PC-3 (cell line): Measurements from ENCODE around the gene EIF5B. TPM values are rescaled to one million over a fixed set of nuclear protein-coding genes. Genes with fewer than 3 reads are reported as not detected.

ENCODE experiments used
- ATAC-seq: fragments of 200-7000 bp; cut with Tn5 transposase; 2 replicates; pipeline ENCODE4 v1.9.1; 2020; ENCODE audit warnings: mild to moderate bottlenecking, moderate library complexity
- BruUV-seq: library from RNA; stranded (reverse); fragments of 400-500 nt; replicated peaks from 2 replicates; lab custom pipeline; 2021; lab: Mats Ljungman, UMichigan
- CTCF ChIA-PET: fragments of 300-600 bp; sonication (Branson Sonifier 250); formaldehyde crosslinking; loops from one replicate; lab custom pipeline; 2022; ENCODE audit warnings: antibody characterized with exemption; lab: Charles Lee
- POLR2A ChIA-PET: fragments of 300-600 bp; sonication (Branson Sonifier 250); formaldehyde crosslinking; loops from one replicate; lab custom pipeline; 2022; ENCODE audit warnings: antibody characterized with exemption; ENCODE audit not compliant: unreplicated experiment; lab: Charles Lee
- DNase-seq: peaks from one replicate; pipeline ENCODE4 v3.0.0-alpha.2; 2015
- H2AFZ ChIP-seq: fragments of 300-600 bp; sonication (generic); 2 replicates; pipeline ENCODE4 v1.6.0; 2016; ENCODE audit warnings: antibody characterized with exemption, low read length
- H3F3A ChIP-seq: fragments of 300-600 bp; sonication (generic); one replicate; pipeline ENCODE4 v1.6.0; 2017; ENCODE audit warnings: antibody characterized with exemption, low read length, control low read depth, mild to moderate bottlenecking; ENCODE audit not compliant: unreplicated experiment
- H3K27ac ChIP-seq: fragments of 300-600 bp; sonication (generic); 2 replicates; pipeline ENCODE4 v1.5.1; 2016; ENCODE audit warnings: mild to moderate bottlenecking, low read length
- H3K27me3 ChIP-seq: fragments of 300-600 bp; sonication (generic); 2 replicates; pipeline ENCODE4 v1.6.1; 2016; ENCODE audit warnings: low read length, mixed read lengths
- H3K36me3 ChIP-seq: fragments of 300-600 bp; sonication (generic); 2 replicates; pipeline ENCODE4 v1.6.1; 2016; ENCODE audit warnings: low read depth, mixed run types, low read length, mixed read lengths
- H3K4me1 ChIP-seq: fragments of 300-600 bp; sonication (generic); 2 replicates; pipeline ENCODE4 v1.5.1; 2016; ENCODE audit warnings: low read length; ENCODE audit not compliant: insufficient read depth
- H3K4me2 ChIP-seq: fragments of 300-600 bp; sonication (generic); 2 replicates; pipeline ENCODE4 v1.6.0; 2016; ENCODE audit warnings: low read length
- H3K4me3 ChIP-seq: fragments of 300-600 bp; sonication (generic); 2 replicates; pipeline ENCODE4 v1.5.1; 2016; ENCODE audit warnings: mild to moderate bottlenecking, low read length, mixed read lengths
- H3K79me2 ChIP-seq: fragments of 300-600 bp; sonication (generic); 2 replicates; pipeline ENCODE4 v1.6.1; 2017; ENCODE audit warnings: low read length, mixed read lengths
- H3K9ac ChIP-seq: fragments of 300-600 bp; sonication (generic); 2 replicates; pipeline ENCODE4 v1.6.0; 2016; ENCODE audit warnings: mild to moderate bottlenecking, low read length
- H3K9me2 ChIP-seq: fragments of 300-600 bp; sonication (generic); replicated peaks from 2 replicates; pipeline ENCODE4 v1.6.1; 2016; ENCODE audit warnings: mixed run types, low read length, mixed read lengths
- H3K9me3 ChIP-seq: fragments of 300-600 bp; sonication (generic); 2 replicates; pipeline ENCODE4 v1.6.1; 2016; ENCODE audit warnings: low read length, mixed read lengths
- H4K20me1 ChIP-seq: fragments of 300-600 bp; sonication (generic); 2 replicates; pipeline ENCODE4 v1.6.1; 2016; ENCODE audit warnings: low read length, mixed read lengths
- CTCF ChIP-seq: fragments of 300-600 bp; sonication (generic); conservative IDR thresholded peaks from 2 replicates; pipeline ENCODE4 v1.5.1; 2017; ENCODE audit warnings: antibody characterized with exemption, low read depth, mild to moderate bottlenecking, low read length
- EZH2 ChIP-seq: fragments of 300-600 bp; sonication (generic); IDR thresholded peaks from one replicate; pipeline ENCODE4 v1.6.1; 2017; ENCODE audit warnings: antibody characterized with exemption, mild to moderate bottlenecking, low read length; ENCODE audit not compliant: unreplicated experiment
- EZH2phosphoT487 ChIP-seq: fragments of 300-600 bp; sonication (generic); IDR thresholded peaks from 2 replicates; pipeline ENCODE4 v1.6.1; 2018; ENCODE audit warnings: mild to moderate bottlenecking, antibody characterized with exemption, low read length, borderline replicate concordance
- intact Hi-C: fragments of 100-400 bp; cut with micrococcal nuclease; formaldehyde crosslinking; loops from 2 replicates; pipeline ENCODE4 v1.9.0; 2023
- total RNA-seq: library from RNA; depleted of rRNA; stranded (reverse); fragments of >200 nt; gene quantifications from 2 replicates; pipeline ENCODE4 v1.2.3, GENCODE V29; 2014; rRNA removed

EIF5B gene
- total RNA-seq, 1 experiment from 2014 or later, result 35.9 TPM

GRCh38 chr2:99450199-99450598 lies 113.0 kb downstream of the EIF5B start:
- peaks cover 16% of the 10 kb centered on the region for H3K36me3 ChIP-seq
- ATAC-seq, result no peak
- intact Hi-C loops, result no loop called here
- H3K9ac ChIP-seq, result no peak overlapping the region
- no peaks in the 10 kb centered on the region for H3K9me3 ChIP-seq
- POLR2A ChIA-PET, result no interaction called here
- peaks cover 51% of the 10 kb centered on the region for H3K79me2 ChIP-seq
- H3K4me3 ChIP-seq, result no peak overlapping the region
- H4K20me1 ChIP-seq, result peaks cover 5% of the 10 kb centered on the region; the same call in 1 of the 2 replicates
- H3K9me2 ChIP-seq, result no peaks in the 10 kb centered on the region
- no peak overlapping the region for H3K4me2 ChIP-seq
- no peak overlapping the region for H2AFZ ChIP-seq
- CTCF ChIA-PET, result no interaction called here
- no peaks in the 10 kb centered on the region for H3K27me3 ChIP-seq
- peaks cover 15% of the 10 kb centered on the region for H3K4me1 ChIP-seq
- no peak overlapping the region for H3K27ac ChIP-seq
- no TSS peak for BruUV-seq
- TF ChIP-seq CTCF (no peak), EZH2 (no peak), EZH2phosphoT487 (no peak)
- no peak for DNase-seq
- H3F3A ChIP-seq, result peaks cover 12% of the 10 kb centered on the region

Other genes starting within 250 kb of the EIF5B start
- 3.3 and 4.4 TPM in 2 replicates for gene C2orf15, start 195.7 kb upstream of the EIF5B start, total RNA-seq
- gene TSGA10, start 182.4 kb upstream of the EIF5B start, total RNA-seq, result 3.6 and 8.9 TPM in 2 replicates
- 6.7 and 8.7 TPM in 2 replicates for gene LIPT1, start 182.4 kb upstream of the EIF5B start, total RNA-seq
- gene MITD1, start 156.3 kb upstream of the EIF5B start, total RNA-seq, result 16.7 and 19.6 TPM in 2 replicates
- gene MRPL30, start 156.2 kb upstream of the EIF5B start, total RNA-seq, result 39.7 and 42.8 TPM in 2 replicates
- gene LYG2, start 81.7 kb upstream of the EIF5B start, total RNA-seq, result not detected in 2 replicates
- 0.58 and 1.5 TPM in 2 replicates for gene LYG1, start 36.2 kb upstream of the EIF5B start, total RNA-seq
- 40.7 and 51.5 TPM in 2 replicates for gene TXNDC9, start 1.1 kb upstream of the EIF5B start, total RNA-seq
- gene REV1, start 152.6 kb downstream of the EIF5B start, total RNA-seq, result 17.9 and 29.0 TPM in 2 replicates